ENCODE measurements around the gene RAB17.

RAB17 gene

DNA sequence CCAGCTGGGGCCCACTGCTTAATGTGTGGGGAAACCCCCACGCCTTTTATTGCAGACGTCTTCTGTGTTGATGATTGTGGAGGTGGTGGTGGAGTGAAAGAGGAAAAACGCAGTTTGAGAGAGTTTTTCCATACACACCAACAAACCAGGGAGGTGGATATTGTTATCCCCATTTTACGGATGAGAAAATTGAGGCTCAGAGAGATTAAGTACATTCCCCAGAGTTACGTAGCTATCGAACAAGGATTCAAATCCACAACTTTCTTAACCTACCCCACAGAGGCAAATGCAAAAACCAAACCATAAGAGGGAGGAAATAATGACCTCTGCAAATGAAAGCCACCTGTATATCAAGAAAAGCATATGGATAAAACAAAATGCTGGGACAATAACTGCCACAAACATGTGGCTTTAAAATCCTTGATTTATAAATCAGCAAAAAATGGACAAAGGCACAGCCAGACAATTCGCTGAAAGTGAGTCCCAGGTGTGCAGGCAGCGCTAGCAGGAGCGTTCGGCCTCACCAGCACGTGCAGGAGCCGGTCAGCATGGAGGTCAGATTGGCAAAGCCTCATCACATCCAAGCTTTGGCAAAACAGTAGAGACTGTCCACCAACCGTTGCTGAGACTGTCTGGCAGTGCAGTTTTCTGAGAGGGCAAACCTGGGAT is 12.6 kb upstream of the RAB17 start:
- no peak overlapping the region for H3K4me3 ChIP-seq (ENCODE audit: low read depth, low read length)
- no peak for TF ChIP-seq CTCF (conservative IDR thresholded peaks at IDR 0.05; ENCODE audit: low read depth, low read length)
- no peak for DNase-seq (ENCODE audit: low read depth)

DNA sequence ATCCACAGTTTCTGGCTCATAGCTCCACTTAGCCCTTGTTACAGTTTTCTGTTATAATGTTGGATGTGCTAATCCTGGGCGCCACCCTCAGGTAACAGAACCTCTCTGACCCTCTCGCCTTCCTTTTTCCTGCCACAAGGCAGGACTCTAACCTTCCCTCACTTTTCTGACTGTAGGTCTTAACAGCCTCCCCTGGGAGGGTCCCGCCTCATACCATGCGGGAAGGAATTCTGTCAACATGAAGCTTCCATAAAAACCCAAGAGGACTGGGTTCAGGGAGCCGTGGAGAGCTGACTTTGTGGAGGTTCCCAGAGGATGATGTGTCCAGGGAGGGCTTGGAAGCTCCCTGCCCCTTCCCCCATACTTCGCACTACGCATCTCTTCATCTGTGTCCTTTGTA is 11.9 kb upstream of the RAB17 start:
- TF ChIP-seq CTCF (conservative IDR thresholded peaks at IDR 0.05; ENCODE audit: low read depth, low read length), result no peak
- H3K4me3 ChIP-seq (ENCODE audit: low read depth, low read length), result no peak overlapping the region

GRCh38 chr2:237601453-237602116 is 11.1 kb upstream of the RAB17 start:
- DNase-seq (ENCODE audit: low read depth), result no peak
- H3K4me3 ChIP-seq (ENCODE audit: low read depth, low read length), result no peak overlapping the region
- peak; percentile 20 for TF ChIP-seq CTCF (conservative IDR thresholded peaks at IDR 0.05; ENCODE audit: low read depth, low read length)

More for the DNA sequence above, 11.9 kb upstream of the RAB17 start:
- DNase-seq (ENCODE audit: low read depth), result no peak

- peak; percentile 70 for DNase-seq (ENCODE audit: low read depth)
- peak overlapping the region; percentile 22 for H3K4me3 ChIP-seq (ENCODE audit: low read depth, low read length)
- TF ChIP-seq CTCF (conservative IDR thresholded peaks at IDR 0.05; ENCODE audit: low read depth, low read length), result peak; percentile 58
Measured at GRCh38 chr2:237600205-237600846, 9.8 kb upstream of the RAB17 start.

- DNase-seq (ENCODE audit: low read depth), result no peak
- no peak for TF ChIP-seq CTCF (conservative IDR thresholded peaks at IDR 0.05; ENCODE audit: low read depth, low read length)
- H3K4me3 ChIP-seq (ENCODE audit: low read depth, low read length), result peak overlapping the region; percentile 22
Measured at GRCh38 chr2:237599465-237600110, 9.1 kb upstream of the RAB17 start.

DNA sequence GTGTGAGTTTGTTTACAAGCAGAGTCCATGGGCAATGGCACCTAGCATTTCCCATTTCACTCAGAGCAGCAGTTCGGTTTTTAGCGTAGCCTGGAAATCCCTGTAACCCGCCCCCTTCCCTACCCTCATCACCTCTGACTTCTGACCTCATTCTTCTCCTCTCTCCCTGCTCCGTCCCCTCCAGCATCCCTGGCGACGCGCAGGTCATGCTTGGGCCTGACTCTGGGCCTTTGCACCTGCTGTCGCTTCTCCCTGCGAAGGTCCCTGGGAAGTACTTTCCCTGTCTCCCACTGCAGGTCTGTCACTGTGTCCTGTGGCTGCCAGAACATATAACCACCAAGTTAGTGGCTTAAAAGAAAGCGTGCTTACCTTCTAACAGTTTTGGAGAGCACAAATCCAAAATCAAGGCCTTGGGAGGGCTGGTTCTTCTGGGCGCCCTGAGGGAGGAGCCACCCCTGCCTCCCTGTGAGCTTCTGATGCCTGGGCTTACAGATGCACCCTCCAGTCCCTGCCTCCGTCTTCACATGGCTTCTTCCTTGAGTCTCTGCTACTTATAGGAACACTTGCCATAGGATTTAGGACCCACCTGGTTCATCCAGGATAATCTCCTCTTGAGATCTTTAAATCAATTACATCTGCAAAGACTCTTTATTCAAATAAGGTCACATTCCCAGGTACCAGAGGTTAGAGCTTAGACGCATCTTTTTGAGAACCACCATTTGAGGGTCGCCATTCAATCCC is 8.1 kb upstream of the RAB17 start:
- DNase-seq (ENCODE audit: low read depth), result no peak
- no peak overlapping the region for H3K4me3 ChIP-seq (ENCODE audit: low read depth, low read length)
- no peak for TF ChIP-seq CTCF (conservative IDR thresholded peaks at IDR 0.05; ENCODE audit: low read depth, low read length)
